ENCODE results near the gene MRPL23.

GRCh38 chr11:1906181-1906580, 41.0 kb upstream of the MRPL23 start:
- TF ChIP-seq, protein P1, sequence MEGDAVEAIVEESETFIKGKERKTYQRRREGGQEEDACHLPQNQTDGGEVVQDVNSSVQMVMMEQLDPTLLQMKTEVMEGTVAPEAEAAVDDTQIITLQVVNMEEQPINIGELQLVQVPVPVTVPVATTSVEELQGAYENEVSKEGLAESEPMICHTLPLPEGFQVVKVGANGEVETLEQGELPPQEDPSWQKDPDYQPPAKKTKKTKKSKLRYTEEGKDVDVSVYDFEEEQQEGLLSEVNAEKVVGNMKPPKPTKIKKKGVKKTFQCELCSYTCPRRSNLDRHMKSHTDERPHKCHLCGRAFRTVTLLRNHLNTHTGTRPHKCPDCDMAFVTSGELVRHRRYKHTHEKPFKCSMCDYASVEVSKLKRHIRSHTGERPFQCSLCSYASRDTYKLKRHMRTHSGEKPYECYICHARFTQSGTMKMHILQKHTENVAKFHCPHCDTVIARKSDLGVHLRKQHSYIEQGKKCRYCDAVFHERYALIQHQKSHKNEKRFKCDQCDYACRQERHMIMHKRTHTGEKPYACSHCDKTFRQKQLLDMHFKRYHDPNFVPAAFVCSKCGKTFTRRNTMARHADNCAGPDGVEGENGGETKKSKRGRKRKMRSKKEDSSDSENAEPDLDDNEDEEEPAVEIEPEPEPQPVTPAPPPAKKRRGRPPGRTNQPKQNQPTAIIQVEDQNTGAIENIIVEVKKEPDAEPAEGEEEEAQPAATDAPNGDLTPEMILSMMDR (IDR thresholded peaks at IDR 0.05) = no peak
- TF ChIP-seq POLR2A (IDR thresholded peaks at IDR 0.05) = no peak
